Measurements from ENCODE around the gene TMEM120A.
"Not testable (repeated sequence)": the region's sequence is repeated elsewhere in the genome, so short reads cannot be mapped to it uniquely, and the experiment has no call there.

The TMEM120A gene

GRCh38 chr7:75994388-75995051 is at the start of gene TMEM120A:
TSS of gene TMEM120A (minus strand) at chr7:75994595. CDS start at chr7:75994570, 25 bp downstream.
- peak; percentile 90 for DNase-seq (ENCODE audit: low read depth)

GRCh38 chr7:76040126-76040525 is 45.7 kb upstream of the TMEM120A start:
- DNase-seq (ENCODE audit: low read depth), result no peak

GRCh38 chr7:76037310-76037709 is 42.9 kb upstream of the TMEM120A start:
- no peak for DNase-seq (ENCODE audit: low read depth)

GRCh38 chr7:76031964-76032363 is 37.6 kb upstream of the TMEM120A start:
- no peak for DNase-seq (ENCODE audit: low read depth)

GRCh38 chr7:76029682-76030081 is 35.3 kb upstream of the TMEM120A start:
- not testable (repeated sequence) for DNase-seq (ENCODE audit: low read depth)

- DNase-seq (ENCODE audit: low read depth), result no peak
These were observed 28.6 kb upstream of the TMEM120A start for GRCh38 chr7:76023002-76023401.

- DNase-seq (ENCODE audit: low read depth), result no peak
These were observed 27.8 kb upstream of the TMEM120A start for GRCh38 chr7:76022026-76022780.

- peak; percentile 60 for DNase-seq (ENCODE audit: low read depth)
These were observed 25.8 kb upstream of the TMEM120A start for GRCh38 chr7:76020031-76020714.

- not testable (repeated sequence) for DNase-seq (ENCODE audit: low read depth)
These were observed 24.1 kb upstream of the TMEM120A start for GRCh38 chr7:76018520-76018919.

- DNase-seq (ENCODE audit: low read depth), result no peak
These were observed 22.0 kb upstream of the TMEM120A start for GRCh38 chr7:76016191-76016947.

- DNase-seq (ENCODE audit: low read depth), result no peak
These were observed 17.1 kb upstream of the TMEM120A start for GRCh38 chr7:76011442-76011861.

GRCh38 chr7:76009672-76010600 is 15.5 kb upstream of the TMEM120A start:
- DNase-seq (ENCODE audit: low read depth), result no peak

GRCh38 chr7:76008156-76008687 is 13.8 kb upstream of the TMEM120A start:
- no peak for DNase-seq (ENCODE audit: low read depth)

- DNase-seq (ENCODE audit: low read depth), result not testable (repeated sequence)
These were observed 10.6 kb upstream of the TMEM120A start for GRCh38 chr7:76005004-76005403.

GRCh38 chr7:76003351-76003750 is 9.0 kb upstream of the TMEM120A start:
- no peak for DNase-seq (ENCODE audit: low read depth)

- no peak for DNase-seq (ENCODE audit: low read depth)
These were observed 8.4 kb upstream of the TMEM120A start for GRCh38 chr7:76002822-76003221.

GRCh38 chr7:76002139-76002538 is 7.7 kb upstream of the TMEM120A start:
- no peak for DNase-seq (ENCODE audit: low read depth)

- DNase-seq (ENCODE audit: low read depth), result no peak
These were observed 6.2 kb upstream of the TMEM120A start for GRCh38 chr7:76000566-76000965.

- no peak for DNase-seq (ENCODE audit: low read depth)
These were observed 3.6 kb upstream of the TMEM120A start for GRCh38 chr7:75998038-75998437.

- no peak for DNase-seq (ENCODE audit: low read depth)
These were observed 2.1 kb upstream of the TMEM120A start for GRCh38 chr7:75996476-75996875.

GRCh38 chr7:75995996-75996395 is 1.6 kb upstream of the TMEM120A start:
- no peak for DNase-seq (ENCODE audit: low read depth)

All from activated gamma-delta T cell treated with anti-CD3 and anti-CD28 coated beads, Interleukin-2, amount 50 U/mL, for 16 hours (primary cell).